ENCODE data around the gene CASP8AP2.

GRCh38 chr6:89887452-89888137 lies 57.9 kb downstream of the CASP8AP2 start:
- TF ChIP-seq CHD1 (IDR thresholded peaks at IDR 0.05; ENCODE audit: low read length) (no peak), CTCF (IDR thresholded peaks at IDR 0.05 in 2 of 3, conservative IDR thresholded peaks at IDR 0.05 in 1 of 3; ENCODE audit: insufficient read depth in 2 of 3, low read depth in 1 of 3, low read length in 3 of 3) (no peak), ZNF174 (CRISPR knock-in tag; IDR thresholded peaks at IDR 0.05) (no peak), HMBOX1 (IDR thresholded peaks at IDR 0.05) (no peak), MTF1 (CRISPR knock-in tag; IDR thresholded peaks at IDR 0.05; ENCODE audit: borderline replicate concordance) (no peak), SNIP1 (IDR thresholded peaks at IDR 0.05; ENCODE audit: low read depth) (no peak)

All from K562 (cell line).